GM19193 (cell line): Measurements from ENCODE around the gene RIPPLY2.

Experiments
- POLR2A ChIP-seq: IDR thresholded peaks from 4 replicates; pipeline ENCODE4 v1.6.1; 2011; ENCODE audit not compliant: insufficient read depth, insufficient read length; ENCODE audit errors: extremely low read depth

Gene RIPPLY2

DNA sequence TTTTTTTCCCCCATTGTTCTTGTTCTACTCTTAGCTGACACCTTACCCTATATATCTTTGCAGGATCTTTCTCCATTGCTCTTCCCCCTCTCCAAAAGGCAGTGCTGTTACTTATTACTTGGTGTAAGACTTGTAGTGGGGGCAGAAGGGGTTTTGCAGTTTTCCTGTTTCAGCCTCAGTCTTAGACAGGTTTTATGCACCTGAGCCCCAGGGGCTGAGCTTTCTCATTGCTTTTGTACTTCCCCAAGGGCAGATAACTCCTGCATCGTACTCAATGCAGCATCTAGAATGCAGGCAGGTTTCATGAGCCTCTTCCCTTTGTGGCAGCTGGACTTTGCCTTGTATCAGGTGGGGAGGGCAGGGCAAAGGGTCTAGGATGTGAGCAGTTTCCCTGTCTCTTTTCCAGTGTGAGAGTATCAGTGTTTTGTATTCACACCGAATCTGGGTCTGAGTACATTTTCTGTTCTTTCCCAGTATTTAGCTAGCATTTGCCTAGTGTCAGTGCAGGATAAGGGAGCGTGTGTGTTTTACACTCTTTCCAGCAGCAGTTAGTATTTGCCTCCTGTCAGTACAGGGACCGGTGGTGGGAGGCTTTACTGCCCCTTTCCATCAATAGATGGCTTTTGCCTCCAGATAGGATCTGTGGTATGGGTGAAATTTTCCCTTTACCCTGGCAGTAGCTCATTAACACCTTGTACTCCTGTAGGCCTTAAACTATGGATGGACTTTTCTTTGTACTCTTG, 25.9 kb downstream of the RIPPLY2 start:
- no peak for TF ChIP-seq POLR2A

DNA sequence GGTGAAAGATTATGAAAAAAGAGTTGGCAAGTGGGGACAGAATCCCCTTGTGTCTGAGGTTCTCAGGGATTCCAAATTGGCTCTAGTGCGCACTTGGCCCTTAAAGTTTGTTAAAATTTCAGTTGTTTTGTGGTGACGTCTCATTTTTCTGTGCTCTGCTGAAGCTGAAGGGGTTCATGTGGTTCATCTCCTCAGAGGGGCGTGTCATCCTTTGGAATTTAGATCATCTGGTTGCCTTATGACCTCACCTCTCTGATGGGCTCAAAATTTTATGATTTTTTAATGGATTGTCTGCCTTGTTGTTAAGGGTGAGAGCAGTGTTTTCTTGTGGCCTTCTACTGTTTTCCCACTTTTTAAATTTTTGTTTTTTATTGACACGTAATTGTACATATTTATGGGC, 26.6 kb downstream of the RIPPLY2 start:
- TF ChIP-seq POLR2A = no peak

DNA sequence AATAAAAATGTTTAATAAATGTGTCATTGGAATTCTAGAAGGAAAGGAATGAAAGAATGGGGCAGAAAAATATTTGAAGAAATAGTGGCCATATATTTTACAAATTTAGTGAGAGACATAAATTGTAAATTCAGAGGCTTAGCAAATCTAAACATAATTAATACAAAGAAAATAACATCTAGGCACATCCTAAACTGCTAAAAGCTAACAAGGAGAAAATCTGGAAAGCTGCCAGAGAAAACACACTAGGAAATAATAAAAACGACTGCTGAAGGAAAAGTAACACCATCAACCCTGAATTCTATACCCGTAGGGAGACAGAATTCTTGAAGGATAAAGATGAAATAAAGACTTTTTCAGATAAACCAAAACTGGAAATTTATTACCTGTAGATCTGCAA, 30.1 kb downstream of the RIPPLY2 start:
- no peak for TF ChIP-seq POLR2A

GRCh38 chr6:83884523-83884922, 31.4 kb downstream of the RIPPLY2 start:
- no peak for TF ChIP-seq POLR2A

GRCh38 chr6:83885984-83886383, 32.8 kb downstream of the RIPPLY2 start:
- TF ChIP-seq POLR2A = no peak

GRCh38 chr6:83889621-83890020, 36.5 kb downstream of the RIPPLY2 start:
- TF ChIP-seq POLR2A = no peak

DNA sequence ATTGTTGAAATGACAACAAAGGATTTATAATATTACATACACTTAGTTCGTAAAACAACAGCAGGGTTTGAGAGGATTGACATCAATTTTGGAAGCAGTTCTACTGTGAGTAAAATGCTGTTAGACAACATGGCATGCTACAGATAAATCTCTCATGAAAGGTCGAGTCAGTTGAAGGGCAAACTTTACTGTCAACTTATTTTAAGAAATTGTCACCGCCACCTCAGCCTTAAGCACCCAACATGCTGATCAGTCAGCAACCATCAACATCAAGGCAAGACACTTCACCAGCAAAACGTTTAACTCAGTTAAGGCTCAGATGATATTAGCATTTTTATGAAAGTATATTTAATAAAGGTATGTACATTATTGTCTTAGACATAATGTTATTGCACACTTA, 37.4 kb downstream of the RIPPLY2 start:
- TF ChIP-seq POLR2A = no peak

- TF ChIP-seq POLR2A = no peak
These were observed 38.4 kb downstream of the RIPPLY2 start for GRCh38 chr6:83891586-83891985.

- TF ChIP-seq POLR2A = no peak
These were observed 39.9 kb downstream of the RIPPLY2 start for GRCh38 chr6:83893024-83893423.

DNA sequence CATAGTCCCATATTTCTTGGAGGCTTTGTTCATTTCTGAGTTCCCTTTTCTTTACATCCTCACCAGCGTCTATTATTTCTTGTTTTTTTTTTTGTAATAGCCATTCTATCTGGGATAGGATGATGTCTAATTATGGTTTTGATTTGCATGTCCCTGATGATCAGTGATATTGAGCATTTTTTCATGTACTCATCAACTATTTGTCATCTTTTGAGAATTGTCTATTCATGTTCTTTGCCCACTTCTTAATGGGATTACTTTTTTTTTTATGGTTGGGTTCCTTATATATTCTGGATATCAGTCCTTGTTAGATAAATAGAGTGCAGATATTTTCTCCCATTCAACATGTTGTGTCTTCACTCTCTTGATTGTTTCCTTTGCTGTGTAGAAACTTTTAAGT, 48.5 kb downstream of the RIPPLY2 start:
- TF ChIP-seq POLR2A = no peak

- TF ChIP-seq POLR2A = no peak
These were observed 51.2 kb downstream of the RIPPLY2 start for GRCh38 chr6:83904395-83904794.

- no peak for TF ChIP-seq POLR2A
These were observed 52.5 kb downstream of the RIPPLY2 start for GRCh38 chr6:83905648-83906047.
